NCI-H82 (cell line): ENCODE data around the gene GNG13.
A peak's percentile ranks its signal among the peaks of the same experiment; 100 is the strongest.
"Not testable (repeated sequence)": the region's sequence is repeated elsewhere in the genome, so short reads cannot be mapped to it uniquely, and the experiment has no call there.

Experiments
- DNase-seq: peaks from one replicate; lab custom pipeline; 2025; lab: John Stamatoyannopoulos, UW

GNG13 gene

DNA sequence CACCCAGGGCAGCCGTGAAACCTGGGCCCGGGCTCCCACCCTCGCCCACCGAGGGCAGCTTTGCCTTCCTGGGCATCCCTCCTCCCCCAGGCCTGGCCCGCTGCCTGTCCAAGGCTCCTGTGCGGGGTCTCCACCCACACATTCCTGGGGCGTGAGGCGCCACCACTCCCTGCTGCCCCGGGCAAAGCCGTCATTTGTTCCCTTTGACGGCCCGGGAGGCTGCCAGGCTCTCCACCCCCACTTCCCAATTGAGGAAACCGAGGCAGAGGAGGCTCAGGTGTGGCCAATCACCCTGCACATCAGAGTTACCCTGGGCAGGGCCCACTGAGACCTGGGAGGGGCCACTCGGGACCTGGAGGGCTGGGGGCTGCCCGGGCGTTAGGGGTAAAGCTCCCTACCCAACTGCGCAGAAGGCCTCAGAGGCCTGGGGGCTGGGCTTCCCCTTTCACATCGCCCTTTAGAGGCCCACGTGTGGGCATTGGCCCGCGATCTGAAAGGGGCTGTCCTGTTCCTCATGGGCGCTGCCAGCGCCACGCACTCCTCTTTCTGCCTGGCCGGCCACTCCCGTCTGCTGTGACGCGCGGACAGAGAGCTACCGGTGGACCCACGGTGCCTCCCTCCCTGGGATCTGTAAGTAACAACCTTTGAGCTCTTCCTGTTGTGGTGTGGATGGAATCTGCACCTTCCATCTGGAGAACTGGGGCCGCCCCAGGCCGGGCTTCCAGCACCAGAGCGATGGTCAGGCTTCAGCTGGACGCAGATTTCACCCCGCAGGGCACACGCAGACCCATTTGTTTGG lies 39.8 kb downstream of the GNG13 start, which contains the start of gene MSLN:
TSS of gene MSLN (plus strand) at position 190 of the 799 bp plus-strand sequence. CDS start 1,947 bp downstream, outside the sequence.
- no peak for DNase-seq

DNA sequence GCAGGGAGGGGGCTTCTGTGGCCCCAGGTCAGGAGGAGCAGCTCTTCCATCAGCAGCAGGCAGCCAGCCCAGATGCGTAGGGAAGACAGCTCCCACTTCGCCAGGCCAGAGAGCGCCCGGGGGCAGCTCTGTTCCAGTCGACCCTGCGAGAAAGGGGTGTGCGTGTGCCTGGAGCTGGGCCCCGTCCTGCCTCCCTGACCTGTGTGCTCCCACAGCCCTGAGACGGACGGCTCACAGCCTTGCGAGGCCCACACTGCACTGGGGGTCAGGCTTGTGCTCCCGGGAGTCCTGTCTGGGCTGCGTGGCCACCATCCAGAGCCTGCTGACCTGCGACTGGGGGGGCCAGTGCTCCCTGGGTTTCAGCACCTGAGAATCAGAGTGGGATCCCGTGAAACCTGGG lies 40.5 kb downstream of the GNG13 start:
- no peak for DNase-seq

DNA sequence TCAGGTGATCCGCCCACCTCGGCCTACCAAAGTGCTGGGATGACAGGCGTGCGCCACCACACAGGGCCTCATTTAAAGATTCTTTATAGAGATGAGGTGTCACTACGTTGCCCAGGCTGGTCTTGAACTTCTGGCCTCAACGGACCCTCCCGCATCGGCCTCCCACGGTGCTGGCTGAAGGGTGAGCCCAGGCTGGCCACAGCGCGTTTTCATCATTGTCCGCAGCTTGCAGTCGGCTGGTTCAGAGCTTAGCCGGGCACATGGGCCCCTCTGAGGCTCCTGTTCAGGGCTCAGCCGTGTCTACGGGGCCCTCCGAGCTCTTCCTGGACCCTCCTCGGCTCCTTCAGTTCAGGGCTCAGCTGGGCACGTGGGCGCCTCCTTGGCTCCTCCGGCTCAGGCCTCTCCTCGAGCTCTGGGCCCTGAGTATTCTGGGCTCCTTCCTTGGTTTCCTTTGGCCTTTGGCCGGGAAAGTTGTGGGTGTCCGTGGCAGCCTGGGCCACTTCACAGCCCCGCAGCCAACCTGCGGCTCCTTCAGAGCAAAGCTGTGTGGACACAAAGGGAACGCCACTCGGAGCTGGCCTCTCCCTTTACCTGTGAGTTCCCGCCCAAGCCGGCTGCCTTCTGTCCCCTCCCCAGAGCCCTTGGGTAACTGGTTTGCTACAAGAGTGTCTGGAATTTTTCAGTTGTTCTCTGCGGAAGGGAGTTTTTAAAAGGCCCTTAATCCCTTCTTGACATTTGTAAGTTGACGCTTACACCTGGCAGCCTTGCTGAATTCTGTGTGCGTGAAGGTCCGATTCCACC lies 41.2 kb downstream of the GNG13 start:
- DNase-seq: no peak

DNA sequence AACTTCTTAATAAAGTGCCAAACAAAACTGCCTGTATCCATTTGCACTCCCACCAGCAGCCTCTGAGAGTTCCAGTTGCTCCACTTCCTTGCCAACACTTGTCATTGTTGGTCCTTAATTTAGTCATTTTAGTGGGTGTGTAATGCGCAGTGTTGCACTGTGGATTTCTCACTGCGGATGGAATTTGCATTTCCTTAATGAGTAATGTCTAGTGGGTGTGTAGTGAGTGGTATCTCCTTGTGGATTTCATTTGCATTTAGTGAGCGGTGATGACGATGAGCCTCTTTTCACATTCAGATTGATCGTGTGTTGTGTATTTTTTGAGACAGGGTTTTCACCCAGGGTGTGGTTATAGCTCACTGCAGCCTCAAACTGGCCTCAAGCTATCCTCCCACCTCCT lies 44.1 kb downstream of the GNG13 start:
- DNase-seq: no peak

DNA sequence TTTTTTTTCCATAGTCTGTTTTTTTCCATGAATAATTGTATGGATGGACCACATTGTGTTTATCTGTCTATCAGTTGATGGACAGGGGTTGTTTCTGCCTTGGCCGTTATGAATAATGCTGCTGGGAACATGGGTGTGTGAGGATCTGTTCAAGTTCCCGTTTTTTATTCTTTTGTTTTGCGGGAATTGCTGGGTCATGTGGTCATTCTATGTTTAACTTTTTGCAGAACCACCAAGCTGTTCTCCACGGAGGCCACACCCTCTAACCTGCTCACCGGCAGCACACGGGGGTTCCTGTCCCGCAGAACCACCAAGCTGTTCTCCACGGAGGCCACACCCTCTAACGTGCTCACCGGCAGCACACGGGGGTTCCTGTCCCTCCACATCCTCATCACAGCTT lies 45.9 kb downstream of the GNG13 start:
- no peak for DNase-seq

DNA sequence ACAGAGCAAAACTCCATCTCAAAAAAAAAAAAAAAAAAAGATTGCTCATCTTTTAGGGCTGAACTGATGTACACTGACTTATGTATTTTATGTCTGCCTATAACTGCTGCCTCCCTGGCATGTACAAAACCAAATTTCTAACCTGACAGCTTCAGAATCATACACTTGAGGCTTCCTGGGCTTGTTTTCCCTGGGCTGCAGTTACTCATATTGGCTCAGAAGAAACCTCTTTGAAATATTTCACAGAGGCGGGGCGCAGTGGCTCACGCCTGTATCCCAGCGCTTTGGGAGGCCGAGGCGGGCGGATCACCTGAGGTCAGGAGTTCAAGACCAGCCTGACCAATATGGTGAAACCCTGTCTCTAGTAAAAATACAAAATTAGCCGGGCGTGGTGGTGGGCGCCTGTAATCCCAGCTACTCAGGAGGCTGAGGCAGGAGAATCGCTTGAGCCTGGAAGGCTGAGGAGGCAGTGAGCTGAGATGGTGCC lies 46.4 kb downstream of the GNG13 start:
- not testable (repeated sequence) for DNase-seq

DNA sequence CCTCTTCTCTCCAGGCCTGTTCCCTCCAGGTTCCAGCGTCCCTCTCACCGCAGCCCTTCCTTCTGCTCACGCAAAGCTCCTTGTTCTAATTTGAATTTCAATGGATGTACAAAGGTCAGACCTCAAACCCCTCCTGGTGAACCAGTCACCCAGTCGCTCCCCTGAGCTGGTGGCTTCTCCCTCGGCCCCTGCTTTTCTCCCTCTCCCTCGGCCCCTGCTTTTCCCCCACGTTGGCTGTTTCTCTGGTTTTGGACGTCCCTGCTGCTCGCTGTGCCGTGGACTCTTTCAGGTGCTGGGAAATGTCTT lies 48.6 kb downstream of the GNG13 start:
- DNase-seq: no peak

DNA sequence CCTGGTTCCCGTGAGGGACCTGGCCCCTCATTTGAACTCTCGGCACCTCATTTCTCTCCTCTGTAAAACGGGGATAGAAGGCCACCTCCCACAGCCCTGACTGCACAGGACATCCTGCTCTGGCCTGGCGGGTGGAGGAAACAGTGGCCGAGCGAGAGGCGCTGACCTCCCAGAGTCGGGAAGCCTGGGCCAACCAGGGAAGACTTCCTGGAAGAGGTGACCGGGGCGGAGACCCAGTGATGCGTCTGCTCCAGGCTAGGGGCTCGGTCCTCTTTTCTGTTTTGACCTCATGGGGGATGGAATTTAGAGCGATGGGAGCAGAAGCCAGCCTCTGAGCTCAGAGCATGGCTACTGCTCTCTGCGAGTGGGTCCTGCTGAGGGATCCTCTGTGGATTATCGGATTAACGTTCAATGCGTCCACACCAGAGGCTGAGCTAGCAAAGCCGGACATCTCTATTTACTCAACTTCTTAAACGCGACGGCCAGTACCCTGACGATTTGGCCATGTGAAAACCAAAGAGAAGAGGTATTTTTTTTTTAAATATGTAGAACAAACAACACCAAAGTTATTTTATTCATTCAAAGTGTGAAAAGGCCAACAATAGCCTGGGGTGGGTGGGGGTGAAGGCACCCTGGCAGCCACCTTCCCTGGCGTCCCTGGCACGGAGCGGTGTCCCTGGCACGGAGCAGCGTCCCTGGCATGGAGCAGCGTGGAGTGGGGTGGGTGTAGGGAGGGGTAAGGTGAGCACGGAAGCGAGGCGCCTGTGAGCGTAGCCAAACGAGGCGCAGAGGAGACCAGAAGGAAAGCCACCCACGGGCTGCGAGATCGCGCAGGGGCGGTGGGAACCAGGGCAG lies 49.2 kb downstream of the GNG13 start:
- peak; percentile 77 for DNase-seq

DNA sequence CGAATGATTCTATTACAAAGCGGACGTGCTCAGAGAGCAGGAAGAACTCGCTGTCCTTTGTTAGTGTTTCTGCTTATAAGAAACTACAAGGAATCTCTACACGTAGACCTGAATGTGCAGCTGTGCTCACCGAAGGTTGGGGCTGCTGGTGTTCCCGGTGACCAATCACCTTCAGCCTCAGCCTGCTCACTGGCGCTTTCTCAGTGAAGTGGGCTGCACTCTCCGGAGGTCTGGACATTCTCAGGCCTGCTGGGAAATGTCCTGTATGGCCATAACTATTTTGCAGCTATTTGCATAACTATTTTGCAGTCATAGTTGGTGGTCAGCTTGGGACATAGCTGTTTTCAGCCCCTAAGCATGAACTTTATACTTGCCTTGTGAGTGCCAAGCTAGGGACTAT lies 50.0 kb downstream of the GNG13 start:
- DNase-seq: no peak

DNA sequence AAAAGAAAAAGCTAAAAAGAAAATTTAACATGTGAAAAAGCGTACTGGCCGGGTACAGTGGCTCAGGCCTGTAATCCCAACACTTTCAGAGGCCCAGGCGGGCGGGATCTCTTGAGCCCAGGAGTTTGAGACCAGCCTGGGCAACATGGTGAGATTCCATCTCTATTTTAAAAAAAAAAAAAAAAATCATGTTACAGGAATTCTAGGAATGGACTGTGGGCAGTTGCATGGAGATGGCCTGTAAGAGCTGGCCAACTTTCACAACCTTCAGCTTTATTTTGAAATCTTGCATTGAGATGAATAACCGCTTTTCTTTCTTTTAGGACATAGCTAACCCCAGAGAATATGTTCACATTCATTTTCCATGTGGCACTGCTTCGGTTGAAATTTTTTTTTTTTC lies 51.5 kb downstream of the GNG13 start:
- no peak for DNase-seq
